ENCODE measurements around the gene TRRAP. TPM values are rescaled to one million over a fixed set of nuclear protein-coding genes. Genes with fewer than 3 reads are reported as not detected.

The TRRAP gene
- total RNA-seq, 2 donors from 2014 or later: 21.1 to 25.2 TPM

GRCh38 chr7:98955992-98956391 lies 77.7 kb downstream of the TRRAP start:
- TF ChIP-seq, protein P1, sequence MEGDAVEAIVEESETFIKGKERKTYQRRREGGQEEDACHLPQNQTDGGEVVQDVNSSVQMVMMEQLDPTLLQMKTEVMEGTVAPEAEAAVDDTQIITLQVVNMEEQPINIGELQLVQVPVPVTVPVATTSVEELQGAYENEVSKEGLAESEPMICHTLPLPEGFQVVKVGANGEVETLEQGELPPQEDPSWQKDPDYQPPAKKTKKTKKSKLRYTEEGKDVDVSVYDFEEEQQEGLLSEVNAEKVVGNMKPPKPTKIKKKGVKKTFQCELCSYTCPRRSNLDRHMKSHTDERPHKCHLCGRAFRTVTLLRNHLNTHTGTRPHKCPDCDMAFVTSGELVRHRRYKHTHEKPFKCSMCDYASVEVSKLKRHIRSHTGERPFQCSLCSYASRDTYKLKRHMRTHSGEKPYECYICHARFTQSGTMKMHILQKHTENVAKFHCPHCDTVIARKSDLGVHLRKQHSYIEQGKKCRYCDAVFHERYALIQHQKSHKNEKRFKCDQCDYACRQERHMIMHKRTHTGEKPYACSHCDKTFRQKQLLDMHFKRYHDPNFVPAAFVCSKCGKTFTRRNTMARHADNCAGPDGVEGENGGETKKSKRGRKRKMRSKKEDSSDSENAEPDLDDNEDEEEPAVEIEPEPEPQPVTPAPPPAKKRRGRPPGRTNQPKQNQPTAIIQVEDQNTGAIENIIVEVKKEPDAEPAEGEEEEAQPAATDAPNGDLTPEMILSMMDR (IDR thresholded peaks at IDR 0.05): no peak
- TF ChIP-seq POLR2A (IDR thresholded peaks at IDR 0.05): no peak
- no peak overlapping the region for H3K27ac ChIP-seq
- no peaks in the 10 kb centered on the region for H3K9me3 ChIP-seq
- peaks cover 0 to 66% of the 10 kb centered on the region in 2 donors for H3K36me3 ChIP-seq (replicated peaks in 1 of 2; ENCODE audit: insufficient read depth in 1 of 2, low read depth in 2 of 2)
- intact Hi-C loops (cut with DNase I): no loop called here
- 90% methylated on average over 10 to 19 of the region's 19 CpGs for WGBS, 2 donors
- ATAC-seq (no peak), DNase-seq (no peak)
- H3K4me1 ChIP-seq: no peaks in the 10 kb centered on the region
- no peak overlapping the region for H3K4me3 ChIP-seq
- no peaks in the 10 kb centered on the region for H3K27me3 ChIP-seq

- no peaks in the 10 kb centered on the region for H3K27me3 ChIP-seq
- peaks cover 0 to 66% of the 10 kb centered on the region in 2 donors for H3K36me3 ChIP-seq (replicated peaks in 1 of 2; ENCODE audit: insufficient read depth in 1 of 2, low read depth in 2 of 2)
- WGBS, 2 donors: 87 to 93% methylated on average over 9 of the region's 9 CpGs
- H3K4me1 ChIP-seq: no peaks in the 10 kb centered on the region
- TF ChIP-seq POLR2A (IDR thresholded peaks at IDR 0.05): no peak
- TF ChIP-seq, protein P1 (IDR thresholded peaks at IDR 0.05): no peak
- intact Hi-C loops (cut with DNase I): no loop called here
- H3K9me3 ChIP-seq: no peaks in the 10 kb centered on the region
- H3K4me3 ChIP-seq: no peak overlapping the region
- no peak for DNase-seq
- ATAC-seq: no peak
- H3K27ac ChIP-seq: no peak overlapping the region
Observed at GRCh38 chr7:98956469-98956868, 78.1 kb downstream of the TRRAP start.

GRCh38 chr7:98956937-98957336 lies 78.6 kb downstream of the TRRAP start:
- intact Hi-C loops (cut with DNase I): no loop called here
- H3K9me3 ChIP-seq: no peaks in the 10 kb centered on the region
- H3K27ac ChIP-seq: no peak overlapping the region
- peaks cover 0 to 67% of the 10 kb centered on the region in 2 donors for H3K36me3 ChIP-seq (replicated peaks in 1 of 2; ENCODE audit: insufficient read depth in 1 of 2, low read depth in 2 of 2)
- H3K27me3 ChIP-seq: no peaks in the 10 kb centered on the region
- TF ChIP-seq, protein P1 (IDR thresholded peaks at IDR 0.05): no peak
- no peak for TF ChIP-seq POLR2A (IDR thresholded peaks at IDR 0.05)
- no peak for DNase-seq
- ATAC-seq: no peak
- no peaks in the 10 kb centered on the region for H3K4me1 ChIP-seq
- no peak overlapping the region for H3K4me3 ChIP-seq
- WGBS, 2 donors: 97 to 99% methylated on average over 7 to 9 of the region's 9 CpGs

DNA sequence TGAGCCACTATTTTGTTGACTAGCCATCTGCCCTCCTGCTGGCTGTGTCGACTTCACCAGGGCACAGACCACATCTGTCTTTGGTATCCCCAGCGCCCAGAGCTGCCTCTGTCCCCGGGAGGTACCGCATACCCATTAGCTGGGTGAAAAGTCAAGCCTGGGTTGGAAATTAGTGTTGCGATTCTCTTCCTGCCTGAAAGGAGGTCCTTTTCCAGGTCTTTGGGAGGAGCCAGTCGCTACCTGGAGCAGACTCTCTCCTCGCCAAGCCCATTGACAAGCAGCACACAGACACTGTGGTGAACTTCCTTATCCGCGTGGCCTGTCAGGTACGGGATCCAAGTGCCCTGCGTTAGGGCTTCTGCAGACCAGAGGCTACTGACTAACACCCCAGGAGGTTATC lies 79.4 kb downstream of the TRRAP start:
- DNase-seq: no peak
- Histone ChIP-seq H3K9me3 (no peaks in the 10 kb centered on the region), H3K27me3 (no peaks in the 10 kb centered on the region), H3K36me3 (replicated peaks in 1 of 2; ENCODE audit: insufficient read depth in 1 of 2, low read depth in 2 of 2) (peaks cover 7 to 76% of the 10 kb centered on the region in 2 donors), H3K27ac (no peak overlapping the region), H3K4me3 (no peak overlapping the region), H3K4me1 (no peaks in the 10 kb centered on the region)
- no peak for ATAC-seq
- intact Hi-C loops (cut with DNase I): no loop called here
- TF ChIP-seq, protein P1 (IDR thresholded peaks at IDR 0.05): no peak
- no peak for TF ChIP-seq POLR2A (IDR thresholded peaks at IDR 0.05)
- 91 to 97% methylated on average over 11 of the region's 11 CpGs for WGBS, 2 donors

- ATAC-seq (no peak), DNase-seq (no peak)
- Histone ChIP-seq H3K4me1 (no peaks in the 10 kb centered on the region), H3K36me3 (replicated peaks in 1 of 2; ENCODE audit: insufficient read depth in 1 of 2, low read depth in 2 of 2) (peaks cover 7 to 70% of the 10 kb centered on the region in 2 donors), H3K27ac (no peak overlapping the region), H3K4me3 (no peak overlapping the region), H3K27me3 (no peaks in the 10 kb centered on the region), H3K9me3 (no peaks in the 10 kb centered on the region)
- 89 to 93% methylated on average over 9 of the region's 9 CpGs for WGBS, 2 donors
- intact Hi-C loops (cut with DNase I): no loop called here
- TF ChIP-seq, protein P1 (IDR thresholded peaks at IDR 0.05): no peak
- TF ChIP-seq POLR2A (IDR thresholded peaks at IDR 0.05): no peak
Observed at GRCh38 chr7:98958968-98959367, 80.6 kb downstream of the TRRAP start.

All from body of pancreas (tissue), 4 donors.